Nucleus accumbens (tissue), 56 donors: Measurements from ENCODE around the gene EGFR.

Experiments
- DNase-seq, 56 donors: peaks; one replicate each; lab custom pipeline; 2025; lab: John Stamatoyannopoulos, UW

EGFR gene

GRCh38 chr7:55018361-55019190 lies at the start of gene EGFR:
Gene EGFR, plus strand, starts transcription at chr7:55019017. Its CDS starts 261 bp downstream, at chr7:55019278.
- DNase-seq, result peak in 45 of 56 donors; percentile 5 to 83 (median 44)

- DNase-seq, result no peak
Measured at GRCh38 chr7:54969208-54969967, 49.4 kb upstream of the EGFR start.

GRCh38 chr7:54972733-54973294 lies 46.0 kb upstream of the EGFR start:
- no peak for DNase-seq

GRCh38 chr7:54978364-54979116 lies 40.3 kb upstream of the EGFR start:
- DNase-seq, result no peak

- no peak for DNase-seq
Measured at GRCh38 chr7:54980521-54980920, 38.3 kb upstream of the EGFR start.

GRCh38 chr7:54981913-54982312 lies 36.9 kb upstream of the EGFR start:
- no peak for DNase-seq

- no peak for DNase-seq
Measured at GRCh38 chr7:54985426-54986330, 33.1 kb upstream of the EGFR start.

GRCh38 chr7:54986716-54987115 lies 32.1 kb upstream of the EGFR start:
- DNase-seq, result no peak

- DNase-seq, result no peak
Measured at GRCh38 chr7:54987772-54988171, 31.0 kb upstream of the EGFR start.

GRCh38 chr7:54988516-54988915 lies 30.3 kb upstream of the EGFR start:
- DNase-seq, result no peak

GRCh38 chr7:54989453-54990225 lies 29.2 kb upstream of the EGFR start:
- no peak for DNase-seq

- DNase-seq, result no peak
Measured at GRCh38 chr7:54991341-54991740, 27.5 kb upstream of the EGFR start.

- no peak for DNase-seq
Measured at GRCh38 chr7:54992871-54993475, 25.8 kb upstream of the EGFR start.

- DNase-seq, result no peak
Measured at GRCh38 chr7:54995166-54995565, 23.7 kb upstream of the EGFR start.

- peak in 1 of 56 donors; percentile 8 for DNase-seq
Measured at GRCh38 chr7:54995610-54996363, 23.0 kb upstream of the EGFR start.

GRCh38 chr7:54996391-54996790 lies 22.4 kb upstream of the EGFR start:
- DNase-seq, result no peak

- DNase-seq, result no peak
Measured at GRCh38 chr7:55004579-55004978, 14.2 kb upstream of the EGFR start.
